ENCODE data around the gene LONP1. TPM values are rescaled to one million over a fixed set of nuclear protein-coding genes. Genes with fewer than 3 reads are reported as not detected.

Gene LONP1
- total RNA-seq, 1 experiment from 2014 or later: 126 TPM

GRCh38 chr19:5681391-5682106, 38.4 kb downstream of the LONP1 start:
- H3K36me3 ChIP-seq (replicated peaks; ENCODE audit: control insufficient read depth, insufficient read depth, low read length): no peaks in the 10 kb centered on the region; the same call in 1 of the 2 replicates
- H3K27me3 ChIP-seq (ENCODE audit: control insufficient read depth, insufficient read depth, low read length): peaks cover 2% of the 10 kb centered on the region; the same call in 1 of the 2 replicates
- peak overlapping the region; percentile 70 for H3K4me3 ChIP-seq (ENCODE audit: insufficient read depth, low read depth, low read length)
- no peak for DNase-seq

DNA sequence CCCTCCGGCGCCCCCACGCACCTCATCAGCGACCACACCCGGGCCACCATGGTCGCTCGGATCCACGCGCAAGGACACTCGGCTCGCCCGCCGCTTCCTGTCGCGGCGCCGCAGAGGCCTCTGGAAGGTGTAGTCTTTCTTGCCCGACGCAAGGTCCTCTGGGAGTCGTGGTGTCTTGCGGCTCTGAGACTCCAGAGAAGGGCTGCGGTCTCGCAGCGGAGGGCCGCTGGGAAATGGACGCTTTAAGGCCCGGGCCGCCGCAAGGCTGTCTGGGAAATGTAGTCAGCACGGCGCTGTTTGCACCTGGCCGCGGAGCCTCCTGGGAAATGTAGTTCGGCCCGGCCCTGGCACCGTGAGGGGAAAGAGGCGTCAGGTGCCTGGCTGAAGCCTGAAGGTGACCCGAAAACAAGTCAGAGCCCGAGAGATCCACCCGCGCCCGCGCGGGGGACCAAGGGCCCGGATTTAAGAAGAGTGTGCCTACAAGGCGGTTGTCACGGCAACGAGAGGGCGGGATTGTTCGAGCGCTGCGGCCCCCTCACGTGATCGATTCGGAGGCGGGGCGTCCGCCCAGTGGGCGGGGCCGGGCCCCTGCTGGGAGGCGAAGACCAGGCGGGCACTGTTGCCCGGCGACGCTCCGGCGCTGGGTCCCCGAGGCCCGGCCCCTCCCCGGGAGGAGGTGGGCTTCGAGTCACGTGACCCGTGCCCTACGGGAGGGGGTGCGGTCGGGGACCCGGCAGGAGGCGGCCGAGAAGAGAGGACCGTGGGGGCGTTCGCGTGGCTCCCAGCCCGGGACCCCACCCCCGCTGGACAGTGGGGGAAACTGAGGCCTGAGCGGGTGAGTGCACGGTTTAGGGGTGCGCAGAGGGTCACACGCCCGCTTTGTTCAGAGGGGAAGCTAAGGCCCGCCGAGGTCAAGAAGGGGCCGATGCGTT, 39.2 kb downstream of the LONP1 start, which contains the start of the genes HSD11B1L and MICOS13:
HSD11B1L (plus strand) TSS at position 591 of the 932 bp plus-strand sequence. CDS start 3,806 bp downstream, outside the sequence.
MICOS13 (minus strand) TSS at position 80 of the 932 bp plus-strand sequence; CDS start at position 50, 30 bp downstream.
- H3K27me3 ChIP-seq (ENCODE audit: control insufficient read depth, insufficient read depth, low read length): peaks cover 2% of the 10 kb centered on the region; the same call in 1 of the 2 replicates
- no peaks in the 10 kb centered on the region; the same call in 1 of the 2 replicates for H3K36me3 ChIP-seq (replicated peaks; ENCODE audit: control insufficient read depth, insufficient read depth, low read length)
- peak; percentile 99 for DNase-seq
- H3K4me3 ChIP-seq (ENCODE audit: insufficient read depth, low read depth, low read length): peak within 1 kb of the TSS; percentile 82

DNA sequence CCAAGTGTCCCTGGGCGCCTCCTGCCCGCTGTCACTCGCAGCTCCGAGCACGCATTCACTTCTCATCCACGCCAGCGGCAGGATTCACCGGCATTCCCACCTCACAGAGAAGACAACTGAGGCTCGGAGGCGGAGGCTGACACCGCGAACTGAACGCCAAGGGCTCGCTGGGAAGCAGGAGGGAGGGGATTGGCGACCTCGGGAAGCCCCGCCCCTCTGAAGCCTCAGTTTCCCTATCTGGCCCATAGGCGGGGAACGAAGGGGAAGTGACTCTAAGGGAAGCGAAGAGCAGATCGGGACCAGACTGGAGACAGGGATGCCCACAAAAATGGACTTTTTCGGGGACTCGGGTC, 39.9 kb downstream of the LONP1 start:
- no peak for DNase-seq
- no peaks in the 10 kb centered on the region; the same call in 1 of the 2 replicates for H3K36me3 ChIP-seq (replicated peaks; ENCODE audit: control insufficient read depth, insufficient read depth, low read length)
- peaks cover 2% of the 10 kb centered on the region; the same call in 1 of the 2 replicates for H3K27me3 ChIP-seq (ENCODE audit: control insufficient read depth, insufficient read depth, low read length)
- H3K4me3 ChIP-seq (ENCODE audit: insufficient read depth, low read depth, low read length): peak overlapping the region; percentile 82

GRCh38 chr19:5679289-5680083, 40.5 kb downstream of the LONP1 start:
- DNase-seq: peak; percentile 66

GRCh38 chr19:5678071-5678718, 41.8 kb downstream of the LONP1 start:
- Histone ChIP-seq H3K4me3 (ENCODE audit: insufficient read depth, low read depth, low read length) (no peak overlapping the region), H3K27me3 (ENCODE audit: control insufficient read depth, insufficient read depth, low read length) (peaks cover 2% of the 10 kb centered on the region; the same call in 1 of the 2 replicates), H3K36me3 (replicated peaks; ENCODE audit: control insufficient read depth, insufficient read depth, low read length) (no peaks in the 10 kb centered on the region; the same call in 1 of the 2 replicates)
- peak; percentile 51 for DNase-seq

More at GRCh38 chr19:5679289-5680083, 40.5 kb downstream of the LONP1 start:
- peaks cover 2% of the 10 kb centered on the region; the same call in 1 of the 2 replicates for H3K27me3 ChIP-seq (ENCODE audit: control insufficient read depth, insufficient read depth, low read length)
- H3K4me3 ChIP-seq (ENCODE audit: insufficient read depth, low read depth, low read length): peak overlapping the region; percentile 82
- no peaks in the 10 kb centered on the region; the same call in 1 of the 2 replicates for H3K36me3 ChIP-seq (replicated peaks; ENCODE audit: control insufficient read depth, insufficient read depth, low read length)

DNA sequence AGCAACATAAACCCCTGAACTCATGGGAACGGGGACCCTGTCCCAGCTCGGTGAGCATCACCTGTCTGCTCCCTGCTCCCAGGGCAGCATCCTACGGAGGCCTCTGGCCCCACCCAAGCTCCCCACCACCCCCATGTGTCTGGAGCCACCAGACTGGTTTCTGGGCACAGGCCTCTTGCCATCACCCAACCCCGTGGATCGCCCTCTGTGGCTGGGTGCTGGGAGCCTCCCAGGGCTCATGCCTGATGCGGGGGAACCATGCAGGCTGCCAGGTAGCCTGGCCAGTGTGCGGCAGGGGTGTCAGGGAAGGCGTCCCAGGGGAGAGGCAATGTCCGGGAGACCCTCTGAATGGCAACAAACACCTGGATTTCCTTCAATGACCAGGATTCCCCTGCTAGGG, 42.4 kb downstream of the LONP1 start:
- DNase-seq: peak; percentile 39
- Histone ChIP-seq H3K4me3 (ENCODE audit: insufficient read depth, low read depth, low read length) (no peak overlapping the region), H3K36me3 (replicated peaks; ENCODE audit: control insufficient read depth, insufficient read depth, low read length) (no peaks in the 10 kb centered on the region; the same call in 1 of the 2 replicates), H3K27me3 (ENCODE audit: control insufficient read depth, insufficient read depth, low read length) (peaks cover 2% of the 10 kb centered on the region; the same call in 1 of the 2 replicates)

DNA sequence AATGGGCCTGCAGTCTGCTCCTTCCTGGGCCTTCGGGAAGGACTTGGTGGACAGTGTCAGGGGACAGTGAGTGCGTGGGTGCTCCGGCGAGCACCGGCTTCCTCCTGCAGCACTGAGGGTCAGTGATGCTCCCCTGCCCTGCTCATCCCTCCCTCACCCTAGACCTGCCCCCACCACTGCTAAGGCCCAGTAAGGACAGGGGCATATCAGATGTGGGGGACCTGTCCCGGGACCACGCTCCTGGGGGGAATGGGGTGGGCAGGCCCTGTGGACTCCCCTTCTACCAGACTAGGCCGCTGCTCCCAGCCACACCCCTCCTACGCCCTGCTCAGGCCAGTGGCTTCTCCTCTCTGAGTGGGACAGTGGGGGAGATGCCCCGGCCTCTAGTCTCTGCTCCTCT, 42.8 kb downstream of the LONP1 start:
- DNase-seq: no peak
- Histone ChIP-seq H3K4me3 (ENCODE audit: insufficient read depth, low read depth, low read length) (no peak overlapping the region), H3K36me3 (replicated peaks; ENCODE audit: control insufficient read depth, insufficient read depth, low read length) (no peaks in the 10 kb centered on the region; the same call in 1 of the 2 replicates), H3K27me3 (ENCODE audit: control insufficient read depth, insufficient read depth, low read length) (peaks cover 2% of the 10 kb centered on the region; the same call in 1 of the 2 replicates)

- peaks cover 2% of the 10 kb centered on the region; the same call in 1 of the 2 replicates for H3K27me3 ChIP-seq (ENCODE audit: control insufficient read depth, insufficient read depth, low read length)
- H3K4me3 ChIP-seq (ENCODE audit: insufficient read depth, low read depth, low read length): no peak overlapping the region
- peak; percentile 64 for DNase-seq
- H3K36me3 ChIP-seq (replicated peaks; ENCODE audit: control insufficient read depth, insufficient read depth, low read length): no peaks in the 10 kb centered on the region; the same call in 1 of the 2 replicates
Measured at GRCh38 chr19:5676772-5677105, 43.2 kb downstream of the LONP1 start.

- no peak for DNase-seq
- H3K36me3 ChIP-seq (replicated peaks; ENCODE audit: control insufficient read depth, insufficient read depth, low read length): no peaks in the 10 kb centered on the region; the same call in 1 of the 2 replicates
- H3K27me3 ChIP-seq (ENCODE audit: control insufficient read depth, insufficient read depth, low read length): peaks cover 2% of the 10 kb centered on the region; the same call in 1 of the 2 replicates
- no peak overlapping the region for H3K4me3 ChIP-seq (ENCODE audit: insufficient read depth, low read depth, low read length)
Measured at GRCh38 chr19:5676105-5676771, 43.7 kb downstream of the LONP1 start.

DNA sequence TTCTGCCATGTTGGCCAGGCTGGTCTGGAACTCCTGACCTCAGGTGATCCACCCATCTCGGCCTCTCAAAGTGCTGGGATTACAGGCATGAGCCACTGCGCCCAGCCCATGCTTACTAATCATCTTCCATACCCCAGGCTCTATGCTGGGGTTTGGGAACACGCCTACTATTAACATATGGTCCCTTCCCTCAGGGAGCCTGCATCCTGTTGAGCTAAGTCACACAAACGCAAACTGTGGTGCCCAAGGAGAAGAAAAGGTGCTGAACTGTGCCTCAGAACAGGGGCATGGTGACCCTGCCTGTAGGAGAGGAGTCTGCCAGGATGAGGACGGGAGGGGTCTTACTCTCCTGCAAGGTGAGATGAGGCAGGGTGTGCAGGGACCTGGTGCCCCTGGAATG, 45.2 kb downstream of the LONP1 start:
- H3K4me3 ChIP-seq (ENCODE audit: insufficient read depth, low read depth, low read length): no peak overlapping the region
- no peaks in the 10 kb centered on the region for H3K27me3 ChIP-seq (ENCODE audit: control insufficient read depth, insufficient read depth, low read length)
- peaks cover 1% of the 10 kb centered on the region for H3K36me3 ChIP-seq (replicated peaks; ENCODE audit: control insufficient read depth, insufficient read depth, low read length)
- DNase-seq: no peak

DNA sequence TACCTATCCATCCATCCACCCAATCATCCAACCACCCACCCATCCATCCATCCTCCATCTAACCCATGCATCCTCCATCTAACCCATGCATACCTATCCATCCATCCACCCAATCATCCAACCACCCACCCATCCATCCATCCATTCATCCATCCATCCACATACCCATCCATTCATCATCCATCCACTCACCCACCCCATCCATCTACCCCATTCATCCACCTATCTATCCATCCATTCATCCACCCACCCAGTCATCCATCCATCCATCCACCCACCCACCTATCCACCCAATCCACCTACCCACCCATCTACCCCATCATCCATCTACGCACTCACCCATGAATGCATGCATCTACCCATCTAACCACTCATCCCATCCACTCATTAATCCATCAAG, 46.2 kb downstream of the LONP1 start:
- no peak overlapping the region for H3K4me3 ChIP-seq (ENCODE audit: insufficient read depth, low read depth, low read length)
- no peak for DNase-seq
- H3K27me3 ChIP-seq (ENCODE audit: control insufficient read depth, insufficient read depth, low read length): no peaks in the 10 kb centered on the region
- peaks cover 7% of the 10 kb centered on the region for H3K36me3 ChIP-seq (replicated peaks; ENCODE audit: control insufficient read depth, insufficient read depth, low read length)

GRCh38 chr19:5672708-5673459, 47.1 kb downstream of the LONP1 start:
- Histone ChIP-seq H3K27me3 (ENCODE audit: control insufficient read depth, insufficient read depth, low read length) (no peaks in the 10 kb centered on the region), H3K36me3 (replicated peaks; ENCODE audit: control insufficient read depth, insufficient read depth, low read length) (peaks cover 7% of the 10 kb centered on the region), H3K4me3 (ENCODE audit: insufficient read depth, low read depth, low read length) (no peak overlapping the region)
- no peak for DNase-seq

All from H7 (cell line).